ENCODE results near the gene BRIP1. TPM values are rescaled to one million over a fixed set of nuclear protein-coding genes. Genes with fewer than 3 reads are reported as not detected.

BRIP1 gene
- total RNA-seq, 1 experiment from 2014 or later = 20.2 TPM

- Histone ChIP-seq H3K9ac (ENCODE audit: extremely low read depth, insufficient read length, low read length) (no peak overlapping the region), H4K5ac (ENCODE audit: insufficient read length, low read depth, low read length) (no peak overlapping the region), H2AK5ac (ENCODE audit: insufficient read length, low read length) (no peak overlapping the region), H3K23ac (ENCODE audit: insufficient read length, low read depth, low read length) (no peak overlapping the region), H2AFZ (ENCODE audit: low read length) (no peak overlapping the region), H4K20me1 (ENCODE audit: control insufficient read depth, insufficient read depth, insufficient read length) (no peaks in the 10 kb centered on the region), H4K91ac (ENCODE audit: insufficient read length, low read depth, low read length) (no peak overlapping the region), H2BK5ac (ENCODE audit: insufficient read length, low read length) (no peak overlapping the region), H3K4me2 (ENCODE audit: insufficient read depth, insufficient read length, low read length) (no peak overlapping the region), H3K56ac (ENCODE audit: insufficient read length, low read depth, low read length) (no peak overlapping the region), H3K27ac (ENCODE audit: insufficient read length, low read depth, low read length) (no peak overlapping the region), H3K4me1 (ENCODE audit: insufficient read depth, low read length) (no peaks in the 10 kb centered on the region), H3T11ph (ENCODE audit: low read length) (no peak overlapping the region), H3K27me3 (ENCODE audit: insufficient read depth, low read length) (no peaks in the 10 kb centered on the region), H3K18ac (ENCODE audit: insufficient read length, low read depth, low read length) (no peak overlapping the region), H2BK120ac (ENCODE audit: low read depth, low read length, poor library complexity, severe bottlenecking) (no peak overlapping the region), H3K4ac (ENCODE audit: low read depth, low read length) (no peak overlapping the region), H2BK12ac (ENCODE audit: insufficient read length, low read depth, low read length) (no peak overlapping the region), H4K8ac (replicated peaks; ENCODE audit: insufficient read length, low read depth, low read length) (no peak overlapping the region), H3K9me3 (ENCODE audit: control insufficient read depth, low read depth, low read length) (no peaks in the 10 kb centered on the region), H2BK15ac (ENCODE audit: low read depth, low read length) (no peak overlapping the region), H2BK20ac (ENCODE audit: low read depth, low read length, poor library complexity, severe bottlenecking) (no peak overlapping the region), H3K23me2 (ENCODE audit: insufficient read length, low read depth, low read length, poor library complexity, severe bottlenecking) (no peaks in the 10 kb centered on the region), H3K79me1 (ENCODE audit: insufficient read depth, low read depth, low read length, poor library complexity, severe bottlenecking) (no peaks in the 10 kb centered on the region), H3K14ac (ENCODE audit: insufficient read depth, low read length) (no peak overlapping the region), H3K79me2 (ENCODE audit: insufficient read depth, low read length) (no peaks in the 10 kb centered on the region)
- no peak for TF ChIP-seq CTCF (conservative IDR thresholded peaks at IDR 0.05)
- peaks cover 0 to 11% (median 2%) of the 10 kb centered on the region in 3 experiments; a peak in 3 of 7 replicates for H3K36me3 Mint-ChIP-seq (ENCODE audit: insufficient read depth in 1 of 3, low read depth in 3 of 3)
- DNase-seq = no peak
- no peak overlapping the region for H3K4me3 Mint-ChIP-seq
- no CpG with 5 or more reads among the region's 2 CpGs for WGBS (ENCODE audit: extremely low coverage, insufficient read length, low lambda C conversion rate)
- H3K4me1 Mint-ChIP-seq = no peaks in the 10 kb centered on the region
- no peak overlapping the region for H3K27ac Mint-ChIP-seq
- H3K27me3 Mint-ChIP-seq (ENCODE audit: low read depth) = no peaks in the 10 kb centered on the region; the same call in 1 of the 2 replicates
- H3K9me3 Mint-ChIP-seq = peaks cover 6 to 8% of the 10 kb centered on the region in 2 experiments; a peak in 4 of 5 replicates
These were observed 212.6 kb downstream of the BRIP1 start for GRCh38 chr17:61650749-61651148.
